ENCODE measurements around the gene FAM181A. TPM values are rescaled to one million over a fixed set of nuclear protein-coding genes. Genes with fewer than 3 reads are reported as not detected.

Gene FAM181A
- total and polyA plus RNA-seq, 9 of the 15 experiments (the other 6 are each of a cell fraction or from before 2014, with no cell fraction given), result not detected

DNA sequence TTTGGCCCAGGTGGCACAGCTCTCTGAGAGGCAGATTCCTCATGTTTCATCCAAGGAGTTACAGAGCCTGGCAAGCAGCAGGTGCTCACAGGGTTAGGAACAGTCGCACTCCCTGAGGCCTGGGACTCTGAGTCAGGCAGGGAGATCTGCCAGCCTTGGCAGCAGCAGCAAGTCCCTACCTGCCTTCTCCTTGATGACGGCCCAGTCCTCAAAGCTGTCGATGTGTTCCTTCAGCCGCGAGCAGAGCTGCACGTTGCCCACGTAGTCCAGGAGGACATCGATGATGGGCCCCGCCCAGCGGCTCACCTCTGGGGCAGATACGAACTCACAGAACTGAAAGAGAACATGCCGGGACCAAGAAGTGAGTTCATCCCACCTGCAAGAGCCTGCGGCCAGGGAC is 10.4 kb downstream of the FAM181A start (continued):
- TF ChIP-seq, protein P1, sequence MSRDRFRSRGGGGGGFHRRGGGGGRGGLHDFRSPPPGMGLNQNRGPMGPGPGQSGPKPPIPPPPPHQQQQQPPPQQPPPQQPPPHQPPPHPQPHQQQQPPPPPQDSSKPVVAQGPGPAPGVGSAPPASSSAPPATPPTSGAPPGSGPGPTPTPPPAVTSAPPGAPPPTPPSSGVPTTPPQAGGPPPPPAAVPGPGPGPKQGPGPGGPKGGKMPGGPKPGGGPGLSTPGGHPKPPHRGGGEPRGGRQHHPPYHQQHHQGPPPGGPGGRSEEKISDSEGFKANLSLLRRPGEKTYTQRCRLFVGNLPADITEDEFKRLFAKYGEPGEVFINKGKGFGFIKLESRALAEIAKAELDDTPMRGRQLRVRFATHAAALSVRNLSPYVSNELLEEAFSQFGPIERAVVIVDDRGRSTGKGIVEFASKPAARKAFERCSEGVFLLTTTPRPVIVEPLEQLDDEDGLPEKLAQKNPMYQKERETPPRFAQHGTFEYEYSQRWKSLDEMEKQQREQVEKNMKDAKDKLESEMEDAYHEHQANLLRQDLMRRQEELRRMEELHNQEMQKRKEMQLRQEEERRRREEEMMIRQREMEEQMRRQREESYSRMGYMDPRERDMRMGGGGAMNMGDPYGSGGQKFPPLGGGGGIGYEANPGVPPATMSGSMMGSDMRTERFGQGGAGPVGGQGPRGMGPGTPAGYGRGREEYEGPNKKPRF (IDR thresholded peaks at IDR 0.05; ENCODE audit: low read depth, low read length), result no peak
- TF ChIP-seq SRSF9 (IDR thresholded peaks at IDR 0.05; ENCODE audit: borderline replicate concordance, low read depth, low read length) (no peak), BRCA1 (IDR thresholded peaks at IDR 0.05) (no peak), BRCA1 (CRISPR knock-in tag; IDR thresholded peaks at IDR 0.05) (no peak), SIN3A (IDR thresholded peaks at IDR 0.05; ENCODE audit: borderline replicate concordance in 2 of 2, control insufficient read depth in 1 of 2, low read depth in 2 of 2, low read length in 2 of 2) (no peak), ETV1 (tag; conservative IDR thresholded peaks at IDR 0.05; ENCODE audit: low read depth) (no peak), CEBPG (CRISPR knock-in tag; IDR thresholded peaks at IDR 0.05) (no peak), CEBPG (tag; conservative IDR thresholded peaks at IDR 0.05 in 1 of 2, IDR thresholded peaks at IDR 0.05 in 1 of 2) (no peak)

DNA sequence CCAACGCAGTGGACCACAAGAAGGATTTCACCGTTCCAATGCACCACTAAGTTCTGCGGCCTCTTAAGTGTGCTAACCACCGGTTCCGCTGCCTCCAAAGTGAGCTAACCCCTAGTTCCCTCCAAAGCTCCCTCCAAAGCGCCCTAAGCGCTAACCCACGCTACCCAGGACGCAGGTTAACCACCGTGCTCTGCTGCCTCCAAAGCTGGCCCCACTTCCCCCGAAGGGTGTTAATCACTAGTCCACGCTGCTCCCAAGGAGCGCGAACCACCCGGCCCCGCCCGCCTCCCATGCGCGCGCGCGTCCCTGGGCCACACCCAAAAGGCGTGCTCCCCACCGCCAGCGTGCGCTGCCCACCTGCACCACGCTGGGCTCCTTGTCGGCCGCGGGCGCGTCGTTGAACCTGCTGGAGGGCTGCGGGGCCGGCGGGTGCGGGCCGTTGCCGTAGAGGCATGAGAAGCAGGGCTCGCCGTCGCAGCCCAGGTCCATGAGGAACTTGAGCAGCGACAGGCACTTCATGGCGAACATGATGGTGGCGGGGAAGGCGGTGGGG is 11.7 kb downstream of the FAM181A start:
- ATAC-seq, result no peak
- POLR2A ChIA-PET, result no interaction called here
- CTCF ChIA-PET (ENCODE audit: low intra/inter-chr PET ratio), result no interaction called here
- in situ Hi-C loops (cut with MboI) (no loop called here), intact Hi-C loops (cut with micrococcal nuclease) (loop anchor here (2.0 to 5.0 kb wide), 2 partner anchors 63 to 242 kb away; no protein-coding TSS in a partner anchor)
- no peak for TF ChIP-seq HDAC6 (IDR thresholded peaks at IDR 0.05; ENCODE audit: low read depth, low read length)
- no peak for TF ChIP-seq ZNF217 (CRISPR knock-in tag; IDR thresholded peaks at IDR 0.05)
- TF ChIP-seq KDM5B (IDR thresholded peaks at IDR 0.05; ENCODE audit: insufficient replicate concordance, low read depth, low read length), result no peak
- no peak for TF ChIP-seq CCAR2 (IDR thresholded peaks at IDR 0.05; ENCODE audit: low read depth, low read length)
- TF ChIP-seq, protein P2, sequence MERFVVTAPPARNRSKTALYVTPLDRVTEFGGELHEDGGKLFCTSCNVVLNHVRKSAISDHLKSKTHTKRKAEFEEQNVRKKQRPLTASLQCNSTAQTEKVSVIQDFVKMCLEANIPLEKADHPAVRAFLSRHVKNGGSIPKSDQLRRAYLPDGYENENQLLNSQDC (CRISPR knock-in tag; IDR thresholded peaks at IDR 0.05), result no peak
- TF ChIP-seq ZNF766 (CRISPR knock-in tag; conservative IDR thresholded peaks at IDR 0.05), result no peak
- TF ChIP-seq TSC22D4 (tag; IDR thresholded peaks at IDR 0.05), result no peak
- no TSS peak for BruUV-seq (replicated peaks)
- H3K36me3 ChIP-seq (ENCODE audit: control insufficient read depth, insufficient read depth, low read length), result no peaks in the 10 kb centered on the region
- H3K9me3 ChIP-seq (replicated peaks; ENCODE audit: control insufficient read depth, insufficient read depth, low read depth, low read length), result no peaks in the 10 kb centered on the region
- no peak for DNase-seq (ENCODE audit: extremely low read depth in 1 of 4, low spot score in 3 of 4)
- FAIRE-seq, result no peak
- no peaks in the 10 kb centered on the region for H4K20me1 ChIP-seq (replicated peaks; ENCODE audit: control insufficient read depth, insufficient read depth, low read length)
- H3K27me3 ChIP-seq (ENCODE audit: control insufficient read depth in 2 of 2, insufficient read depth in 2 of 2, low read length in 2 of 2), result peaks cover 0 to 14% of the 10 kb centered on the region in 2 experiments; a peak in 2 of 5 replicates
- H3K4me3 ChIP-seq, result no peak overlapping the region
- no peaks in the 10 kb centered on the region for H3K79me2 ChIP-seq (ENCODE audit: control insufficient read depth, insufficient read depth, low read length)
- H3K4me1 ChIP-seq (replicated peaks in 1 of 2; ENCODE audit: control insufficient read depth in 2 of 2, insufficient read depth in 2 of 2, low read length in 2 of 2), result 0 out of 5 replicates have a peak, but pooled peaks cover 0 to 2% of the 10 kb centered on the region in 2 experiments
- no peak overlapping the region for H3K4me2 ChIP-seq (ENCODE audit: insufficient read depth, low read length)
- no peak overlapping the region for H3K27ac ChIP-seq (ENCODE audit: extremely low read depth, low read depth, low read length)
- no peak overlapping the region for H2AFZ ChIP-seq (ENCODE audit: low read depth, low read length)
- no peaks in the 10 kb centered on the region for H3K9me1 ChIP-seq (ENCODE audit: control insufficient read depth, insufficient read depth, low read length)
- no peak overlapping the region for H3K9ac ChIP-seq (ENCODE audit: insufficient read depth in 1 of 2, low read depth in 2 of 2, low read length in 2 of 2)
- WGBS (ENCODE audit: insufficient coverage, low coverage, missing lambda C conversion rate), result 79% methylated on average over 18 of the region's 46 CpGs
